Measurements from ENCODE around the gene NOC3L.
"Not testable (repeated sequence)": the region's sequence is repeated elsewhere in the genome, so short reads cannot be mapped to it uniquely, and the experiment has no call there.

Gene NOC3L

GRCh38 chr10:94364482-94364881, 1.7 kb upstream of the NOC3L start:
- no peak for DNase-seq (ENCODE audit: low read depth in 2 of 3, low spot score in 2 of 3)

DNA sequence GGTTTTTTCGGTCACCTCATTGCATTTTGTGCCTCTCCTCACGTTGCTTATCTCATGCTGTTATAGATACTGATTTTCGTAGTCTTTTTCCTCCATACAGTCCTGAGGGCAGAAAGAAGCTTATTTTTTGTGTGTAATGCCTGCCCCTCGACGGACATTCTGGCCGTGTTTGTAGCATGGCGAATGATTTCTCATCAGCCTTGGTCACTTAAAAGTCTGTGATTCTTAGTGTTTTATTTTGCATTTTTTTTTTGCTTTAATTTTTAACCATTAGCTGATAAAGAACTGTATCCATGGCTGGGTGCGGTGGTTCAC, 469 bp upstream of the NOC3L start:
- no peak for DNase-seq (ENCODE audit: low read depth in 2 of 3, low spot score in 2 of 3)

DNA sequence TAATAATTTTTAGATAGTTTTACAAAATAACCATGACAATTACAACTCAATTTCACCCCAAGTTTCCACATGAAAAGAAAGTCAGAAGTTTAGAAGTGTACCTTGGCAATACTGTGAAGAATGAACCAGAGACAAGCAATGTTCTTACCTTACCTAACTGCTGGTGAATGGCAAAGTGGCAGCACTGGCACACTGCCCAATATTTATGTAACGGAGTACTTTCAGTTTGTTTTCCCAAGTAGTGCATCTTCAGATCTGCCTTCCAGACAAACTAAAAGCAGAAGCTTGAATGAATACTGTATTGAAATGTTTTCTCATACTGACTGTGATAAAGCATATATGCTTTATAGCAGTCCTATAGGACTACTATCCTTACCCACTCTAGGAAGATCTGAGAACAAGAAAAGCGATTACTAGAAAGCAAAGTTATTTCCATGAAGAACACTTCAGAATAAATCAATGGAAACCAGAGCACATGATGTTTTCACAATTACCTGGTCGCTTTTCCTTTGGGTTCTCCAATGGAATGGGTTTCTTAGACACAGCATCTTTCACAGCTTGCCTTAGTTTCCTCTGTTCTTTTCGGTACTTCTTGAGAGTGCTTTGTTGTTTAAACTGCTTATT, 1.5 kb downstream of the NOC3L start:
- no peak for DNase-seq (ENCODE audit: low read depth in 2 of 3, low spot score in 2 of 3)

GRCh38 chr10:94358480-94358879, 4.3 kb downstream of the NOC3L start:
- no peak for DNase-seq (ENCODE audit: low read depth in 2 of 3, low spot score in 2 of 3)

- no peak for DNase-seq (ENCODE audit: low read depth in 2 of 3, low spot score in 2 of 3)
These were observed 5.5 kb downstream of the NOC3L start for GRCh38 chr10:94357193-94357592.

DNA sequence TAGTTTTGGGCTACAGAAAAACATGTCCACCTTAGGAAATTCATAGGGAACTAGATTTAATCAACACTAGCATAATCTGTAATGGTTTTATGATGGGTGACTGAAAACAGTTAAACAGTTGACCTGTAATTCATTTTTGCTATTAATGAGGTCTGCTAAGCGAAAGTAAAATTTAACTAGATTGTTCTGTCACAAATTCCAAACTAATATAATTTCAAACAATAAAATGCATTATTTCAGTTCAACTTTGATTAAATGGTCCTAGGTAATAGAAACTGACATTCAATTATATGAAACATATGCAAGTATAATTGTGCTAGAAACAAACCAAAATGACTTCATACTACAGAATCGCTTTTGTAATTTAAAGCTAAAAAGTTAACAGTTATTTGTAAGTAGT, 6.9 kb downstream of the NOC3L start:
- DNase-seq (ENCODE audit: low read depth in 2 of 3, low spot score in 2 of 3) = no peak

DNA sequence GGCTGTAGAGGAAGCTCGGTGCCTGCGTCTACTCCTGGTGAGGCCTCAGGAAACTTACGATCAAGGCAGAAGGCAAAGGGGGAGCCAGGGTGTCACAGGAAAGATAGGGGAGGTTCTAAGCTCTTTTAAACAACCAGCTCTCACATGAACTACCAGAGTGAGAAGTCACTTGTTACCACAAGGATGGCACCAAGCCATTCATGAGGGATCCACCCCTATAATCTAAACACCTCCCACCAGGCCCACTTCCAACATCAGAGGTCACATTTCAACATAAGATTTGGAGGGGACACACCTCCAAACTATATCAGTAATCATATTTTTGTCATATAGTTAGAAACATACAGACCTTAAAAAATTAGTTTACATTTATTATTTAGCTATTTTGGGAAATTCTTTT, 9.4 kb downstream of the NOC3L start:
- no peak for DNase-seq (ENCODE audit: low read depth in 2 of 3, low spot score in 2 of 3)

GRCh38 chr10:94351089-94351488, 11.7 kb downstream of the NOC3L start:
- no peak for DNase-seq (ENCODE audit: low read depth in 2 of 3, low spot score in 2 of 3)

DNA sequence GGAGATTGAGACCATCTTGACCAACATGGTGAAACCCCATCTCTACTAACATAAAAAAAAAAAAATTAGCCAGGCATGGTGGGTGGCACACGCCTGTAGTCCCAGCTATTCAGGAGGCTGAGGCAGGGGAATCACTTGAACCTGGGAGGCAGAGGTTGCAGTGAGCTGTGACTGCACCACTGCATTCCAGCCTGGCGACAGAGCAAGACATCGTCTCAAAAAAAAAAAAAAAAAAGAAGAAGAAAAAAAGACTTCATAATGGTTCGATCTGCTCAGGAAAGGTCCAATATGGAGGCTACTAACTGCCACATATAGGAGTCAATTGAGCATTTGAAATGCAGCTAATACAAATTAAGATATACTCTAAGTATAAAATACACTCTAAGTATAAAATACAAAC, 12.2 kb downstream of the NOC3L start:
- DNase-seq (ENCODE audit: low read depth in 2 of 3, low spot score in 2 of 3) = not testable (repeated sequence)

DNA sequence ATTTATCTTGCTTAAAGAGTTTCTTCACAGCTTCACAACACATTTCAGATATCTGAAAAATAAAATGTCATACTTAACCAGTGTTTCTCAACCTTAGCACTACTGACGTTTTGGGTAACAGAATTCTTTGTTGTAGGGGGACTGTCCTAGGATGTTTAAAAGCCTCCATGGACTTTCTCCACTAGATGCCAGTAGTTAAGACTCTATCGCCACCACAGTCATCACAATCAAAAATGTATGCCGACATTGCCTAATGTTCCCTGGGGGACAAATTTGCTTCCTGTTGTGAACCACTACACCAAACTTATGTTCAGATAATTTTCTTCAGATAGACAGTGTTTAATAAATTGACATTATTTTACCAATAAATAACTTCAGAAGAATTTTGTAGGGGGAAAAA, 13.4 kb downstream of the NOC3L start:
- no peak for DNase-seq (ENCODE audit: low read depth in 2 of 3, low spot score in 2 of 3)

GRCh38 chr10:94344522-94345122, 18.1 kb downstream of the NOC3L start:
- DNase-seq (ENCODE audit: low read depth in 2 of 3, low spot score in 2 of 3) = no peak

GRCh38 chr10:94343151-94343550, 19.6 kb downstream of the NOC3L start:
- DNase-seq (ENCODE audit: low read depth in 2 of 3, low spot score in 2 of 3) = no peak

- DNase-seq (ENCODE audit: low read depth in 2 of 3, low spot score in 2 of 3) = no peak
These were observed 27.9 kb downstream of the NOC3L start for GRCh38 chr10:94334857-94335256.

- no peak for DNase-seq (ENCODE audit: low read depth in 2 of 3, low spot score in 2 of 3)
These were observed 29.7 kb downstream of the NOC3L start for GRCh38 chr10:94333051-94333450.

- DNase-seq (ENCODE audit: low read depth in 2 of 3, low spot score in 2 of 3) = no peak
These were observed 34.1 kb downstream of the NOC3L start for GRCh38 chr10:94328613-94329012.

- no peak for DNase-seq (ENCODE audit: low read depth in 2 of 3, low spot score in 2 of 3)
These were observed 35.1 kb downstream of the NOC3L start for GRCh38 chr10:94327649-94328048.

DNA sequence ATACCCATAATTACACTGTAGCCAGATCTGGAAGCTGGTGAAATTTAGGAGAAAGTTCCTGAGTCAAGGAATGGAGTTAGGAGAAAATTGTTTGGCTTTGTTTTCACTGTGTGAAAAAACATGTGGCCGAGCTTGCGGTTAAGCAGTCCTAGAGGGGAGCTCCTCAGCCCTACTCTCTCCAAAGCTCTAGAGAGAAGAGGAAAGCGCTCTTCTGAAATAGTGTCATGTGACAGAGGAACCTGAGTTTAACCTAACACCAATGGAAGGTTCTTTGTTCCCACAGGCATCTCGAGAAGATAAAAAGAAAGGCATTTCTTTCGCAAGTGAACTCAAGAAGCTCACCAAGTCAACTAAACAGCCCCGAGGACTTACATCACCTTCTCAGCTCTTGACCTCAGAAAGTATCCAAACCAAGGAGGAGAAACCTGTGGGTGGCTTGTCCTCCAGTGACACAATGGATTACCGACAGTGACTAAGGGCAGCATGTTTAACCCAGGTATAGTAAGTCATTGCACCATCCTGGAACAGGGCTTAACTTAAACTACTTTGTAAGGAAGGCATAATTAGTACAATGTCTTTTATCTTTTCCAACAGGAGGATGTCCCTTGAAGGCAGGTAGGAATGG, 38.0 kb downstream of the NOC3L start:
- DNase-seq (ENCODE audit: low read depth in 2 of 3, low spot score in 2 of 3) = no peak

GRCh38 chr10:94320285-94320914, 42.3 kb downstream of the NOC3L start:
- peak; percentile 10 to 44 (median 17) for DNase-seq (ENCODE audit: low read depth in 2 of 3, low spot score in 2 of 3)

DNA sequence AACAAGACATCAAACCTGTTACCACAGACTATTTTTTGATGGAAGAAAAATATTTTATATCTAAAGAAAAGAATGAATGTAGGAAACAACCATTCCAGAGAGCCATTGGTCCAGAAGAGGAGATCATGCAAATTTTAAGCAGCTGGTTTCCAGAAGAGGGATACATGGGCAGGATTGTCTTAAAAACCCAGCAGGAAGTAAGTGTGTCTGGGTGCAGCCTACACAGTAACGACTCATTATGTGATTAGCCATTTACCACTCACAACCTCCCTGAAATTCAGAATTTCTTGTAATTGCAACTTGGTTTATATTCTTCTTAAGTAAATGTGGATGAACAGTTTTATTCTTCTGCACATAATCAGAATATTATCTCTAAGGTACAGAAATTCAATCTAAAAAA, 46.2 kb downstream of the NOC3L start:
- no peak for DNase-seq (ENCODE audit: low read depth in 2 of 3, low spot score in 2 of 3)

DNA sequence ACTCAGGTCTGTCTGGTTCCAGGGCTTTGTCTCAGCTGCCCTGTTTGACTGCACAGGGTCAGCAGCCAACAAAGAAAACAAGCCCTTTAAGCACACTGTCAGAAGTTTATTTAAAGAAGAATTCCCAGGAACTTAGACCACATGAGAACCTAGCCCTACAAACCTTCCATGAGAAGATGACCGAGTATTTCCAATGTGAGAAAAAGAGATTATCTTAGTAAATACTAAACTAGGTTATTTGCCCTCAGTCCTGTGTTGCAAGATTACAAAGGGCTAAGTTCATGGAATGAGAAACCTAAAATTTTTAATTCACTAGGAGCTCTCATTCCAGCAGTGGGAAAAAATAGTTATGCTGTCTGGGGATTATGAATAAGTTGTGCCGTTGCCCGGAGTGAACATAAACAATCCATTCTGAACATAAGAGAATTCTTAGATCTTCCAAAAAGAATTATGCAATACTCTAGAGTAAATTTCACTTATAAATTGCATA, 46.7 kb downstream of the NOC3L start:
- no peak for DNase-seq (ENCODE audit: low read depth in 2 of 3, low spot score in 2 of 3)

DNA sequence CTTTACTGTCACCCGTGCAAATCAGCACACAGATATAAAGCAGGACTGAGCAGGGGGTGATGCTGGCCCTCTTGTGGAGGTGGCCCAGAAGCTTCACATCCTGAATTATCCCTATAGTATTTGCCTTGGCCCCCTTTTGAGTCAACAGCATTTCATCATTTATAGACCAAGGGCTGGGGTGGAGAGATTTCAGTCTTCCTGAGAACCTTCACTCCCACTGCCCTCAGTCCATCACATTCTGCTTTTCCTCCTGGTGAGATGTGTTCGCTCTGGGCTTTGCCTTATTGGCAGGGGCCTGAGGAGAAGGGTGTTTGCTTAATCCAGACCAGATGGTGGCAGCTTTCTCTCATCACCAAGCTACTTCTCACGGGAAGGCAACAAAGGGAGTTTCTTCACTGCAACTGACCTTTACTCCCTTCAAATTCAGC, 47.7 kb downstream of the NOC3L start:
- DNase-seq (ENCODE audit: low read depth in 2 of 3, low spot score in 2 of 3) = no peak

DNA sequence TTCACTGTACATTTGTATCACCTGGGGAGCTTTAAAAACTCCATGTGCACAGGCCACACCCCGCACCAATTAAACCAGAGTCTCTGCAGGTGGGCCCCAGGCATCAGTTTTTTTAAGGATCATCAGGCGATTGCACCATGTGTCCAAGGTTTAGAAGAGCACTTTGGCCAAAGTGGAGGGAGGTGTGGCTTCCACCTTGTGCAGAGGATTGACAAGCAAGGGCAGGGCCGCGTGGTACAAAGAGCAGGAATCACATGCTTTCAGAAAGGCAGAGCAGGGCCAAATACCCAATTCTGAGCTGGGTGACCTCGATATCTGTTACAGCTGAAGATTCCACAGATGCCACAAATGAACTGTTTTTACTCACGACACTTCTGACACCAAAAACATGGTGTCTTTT, 52.4 kb downstream of the NOC3L start:
- no peak for DNase-seq (ENCODE audit: low read depth in 2 of 3, low spot score in 2 of 3)

Data from activated CD8-positive, alpha-beta memory T cell treated with anti-CD3 and anti-CD28 coated beads for 48 hours (primary cell).